H1 (cell line): ENCODE measurements around the gene KCNJ10. TPM values are rescaled to one million over a fixed set of nuclear protein-coding genes. Genes with fewer than 3 reads are reported as not detected.

Experiments used
- CTCF ChIA-PET: fragments of 300-600 bp; sonication (Branson Sonifier 250); formaldehyde crosslinking; loops from one replicate; lab custom pipeline; 2021; ENCODE audit not compliant: partially characterized antibody; lab: Charles Lee
- POLR2A ChIA-PET: fragments of 300-600 bp; sonication (Branson Sonifier 250); formaldehyde crosslinking; loops from one replicate; lab custom pipeline; 2021; ENCODE audit warnings: inconsistent platforms; ENCODE audit not compliant: partially characterized antibody; lab: Charles Lee
- DNase-seq, 2 experiments: peaks; one replicate each; pipeline versions ENCODE4 v3.0.0 to v3.0.0-alpha.2; 2010 to 2022; ENCODE audit warnings: low spot score in 2 of 2, low read depth in 1 of 2, mixed read lengths in 1 of 2
- FAIRE-seq: peaks from 2 replicates; lab custom pipeline; 2011; peaks lifted over from hg19 to GRCh38; lab: Jason Lieb, UNC
- H2AFZ ChIP-seq: 2 replicates; pipeline ENCODE4 v1.8.1; 2012; ENCODE audit warnings: low read length, inconsistent platforms
- H2AK5ac ChIP-seq: 2 replicates; pipeline ENCODE4 v1.6.1; 2013; ENCODE audit warnings: low read depth, low read length
- H2BK120ac ChIP-seq: replicated peaks from 2 replicates; pipeline ENCODE3; 2013; ENCODE audit warnings: low read depth, low read length, inconsistent platforms
- H2BK12ac ChIP-seq: 2 replicates; pipeline ENCODE4 v1.6.1; 2013; ENCODE audit warnings: low read depth, low read length
- H2BK15ac ChIP-seq: 2 replicates; pipeline ENCODE4 v1.6.1; 2013; ENCODE audit warnings: low read length
- H2BK20ac ChIP-seq: 2 replicates; pipeline ENCODE4 v1.6.1; 2013; ENCODE audit warnings: low read length
- H2BK5ac ChIP-seq: 2 replicates; pipeline ENCODE4 v1.6.1; 2013; ENCODE audit warnings: low read depth, low read length
- H3K14ac ChIP-seq: 2 replicates; pipeline ENCODE4 v1.6.1; 2013; ENCODE audit warnings: inconsistent platforms; ENCODE audit not compliant: insufficient read length
- H3K18ac ChIP-seq: 2 replicates; pipeline ENCODE4 v1.6.1; 2013; ENCODE audit warnings: low read length; ENCODE audit errors: extremely low read depth
- H3K23ac ChIP-seq: 2 replicates; pipeline ENCODE4 v1.6.1; 2013; ENCODE audit warnings: inconsistent platforms; ENCODE audit not compliant: insufficient read length
- H3K23me2 ChIP-seq: 2 replicates; pipeline ENCODE4 v1.6.1; 2013; ENCODE audit warnings: low read depth, low read length
- H3K27ac ChIP-seq: 2 replicates; pipeline ENCODE4 v1.6.1; 2011; ENCODE audit warnings: low read depth, low read length, inconsistent platforms
- H3K27me3 ChIP-seq, 4 experiments: replicated peaks in 1 of 4; 1 replicate in 1 of 4; 2 replicates in 3 of 4; pipeline versions ENCODE4 v1.6.1 to v1.8.1; 2011 to 2013; ENCODE audit warnings: low read length in 3 of 4, mild to moderate bottlenecking in 3 of 4, inconsistent platforms in 2 of 4, mixed read lengths in 2 of 4, moderate library complexity in 1 of 4; ENCODE audit not compliant: control insufficient read depth in 3 of 4, insufficient read depth in 3 of 4; ENCODE audit errors: extremely low read depth in 1 of 4
- H3K36me3 ChIP-seq, 4 experiments: 2 replicates each; pipeline versions ENCODE4 v1.6.1 to v1.8.1; 2011 to 2013; ENCODE audit warnings: mild to moderate bottlenecking in 4 of 4, low read length in 3 of 4, moderate library complexity in 2 of 4, control low read depth in 1 of 4, inconsistent platforms in 1 of 4; ENCODE audit not compliant: insufficient read depth in 4 of 4, control insufficient read depth in 2 of 4
- H3K4ac ChIP-seq: replicated peaks from 2 replicates; pipeline ENCODE3; 2013; ENCODE audit warnings: low read length, low read depth, mixed read lengths, inconsistent platforms; ENCODE audit not compliant: insufficient read length
- H3K4me1 ChIP-seq, 4 experiments: replicated peaks in 1 of 4; 1 replicate in 1 of 4; 2 replicates in 3 of 4; pipeline versions ENCODE4 v1.6.1 to v1.8.1; 2011 to 2013; ENCODE audit warnings: low read length in 3 of 4, inconsistent platforms in 2 of 4, mixed read lengths in 1 of 4; ENCODE audit not compliant: insufficient read depth in 4 of 4, control insufficient read depth in 3 of 4
- H3K4me2 ChIP-seq, 2 experiments: 2 replicates each; pipeline versions ENCODE4 v1.6.1 to v1.8.1; 2011 to 2013; ENCODE audit warnings: low read depth in 2 of 2, low read length in 2 of 2, control low read depth in 1 of 2, inconsistent platforms in 1 of 2, mild to moderate bottlenecking in 1 of 2; ENCODE audit not compliant: insufficient read depth in 1 of 2
- H3K4me3 ChIP-seq, 4 experiments: fragments of 200-600, 300-600 bp in 1 of 4; sonication (generic), shearing (Covaris generic), sonication (Bioruptor Twin) in 1 of 4; 2 replicates each; pipeline versions ENCODE4 v1.5.1 to v1.8.1; 2011 to 2016; ENCODE audit warnings: low read length in 4 of 4, low read depth in 3 of 4, control low read depth in 2 of 4, inconsistent platforms in 2 of 4, mild to moderate bottlenecking in 2 of 4, mixed read lengths in 1 of 4, moderate library complexity in 1 of 4; ENCODE audit not compliant: insufficient read depth in 2 of 4; ENCODE audit errors: extremely low read depth in 1 of 4
- H3K56ac ChIP-seq: replicated peaks from 2 replicates; pipeline ENCODE3; 2013; ENCODE audit warnings: low read depth, mild to moderate bottlenecking, mixed read lengths, low read length, inconsistent platforms; ENCODE audit not compliant: insufficient read length
- H3K79me1 ChIP-seq: 2 replicates; pipeline ENCODE4 v1.6.1; 2013; ENCODE audit warnings: low read depth, low read length, control low read depth
- H3K79me2 ChIP-seq, 2 experiments: 2 replicates each; pipeline versions ENCODE4 v1.6.1 to v1.8.1; 2012 to 2013; ENCODE audit warnings: low read length in 2 of 2, mild to moderate bottlenecking in 2 of 2, inconsistent platforms in 1 of 2; ENCODE audit not compliant: insufficient read depth in 2 of 2, control insufficient read depth in 1 of 2
- H3K9ac ChIP-seq, 4 experiments: replicated peaks in 1 of 4; 1 replicate in 1 of 4; 2 replicates in 3 of 4; pipeline versions ENCODE4 v1.6.1 to v1.8.1; 2011 to 2013; ENCODE audit warnings: low read depth in 3 of 4, low read length in 3 of 4, control low read depth in 2 of 4, mild to moderate bottlenecking in 2 of 4, moderate library complexity in 2 of 4, inconsistent platforms in 1 of 4; ENCODE audit errors: extremely low read depth in 1 of 4
- H3K9me3 ChIP-seq, 2 experiments: 2 replicates each; pipeline versions ENCODE4 v1.6.1 to v1.8.1; 2012 to 2013; ENCODE audit warnings: mild to moderate bottlenecking in 2 of 2, moderate library complexity in 2 of 2, control low read depth in 1 of 2, inconsistent platforms in 1 of 2, low read depth in 1 of 2, low read length in 1 of 2, mixed read lengths in 1 of 2; ENCODE audit not compliant: insufficient read depth in 2 of 2
- H4K20me1 ChIP-seq, 2 experiments: replicated peaks in 1 of 2; 2 replicates each; pipeline versions ENCODE3 to v1.8.1; 2011 to 2013; ENCODE audit warnings: inconsistent platforms in 2 of 2, low read length in 2 of 2, mild to moderate bottlenecking in 1 of 2; ENCODE audit not compliant: insufficient read depth in 2 of 2, control insufficient read depth in 1 of 2
- H4K5ac ChIP-seq: 2 replicates; pipeline ENCODE4 v1.6.1; 2013; ENCODE audit warnings: low read length, low read depth, mixed read lengths, inconsistent platforms; ENCODE audit not compliant: insufficient read length
- H4K8ac ChIP-seq: 2 replicates; pipeline ENCODE4 v1.8.0; 2013; ENCODE audit warnings: mild to moderate bottlenecking, moderate library complexity, low read length, inconsistent platforms; ENCODE audit not compliant: insufficient read depth; ENCODE audit errors: extremely low read depth
- H4K91ac ChIP-seq: replicated peaks from 2 replicates; pipeline ENCODE3; 2013; ENCODE audit warnings: low read length, mixed read lengths, inconsistent platforms; ENCODE audit not compliant: insufficient read length
- CEBPB ChIP-seq: IDR thresholded peaks from 2 replicates; pipeline ENCODE4 v1.6.1; 2012; ENCODE audit warnings: low read depth, low read length
- SIN3A ChIP-seq, 2 experiments: IDR thresholded peaks in 1 of 2; conservative IDR thresholded peaks in 1 of 2; 2 replicates each; pipeline ENCODE4 v1.6.1; 2011 to 2012; ENCODE audit warnings: low read length in 2 of 2, improper control_type of control experiment in 1 of 2, low read depth in 1 of 2, mild to moderate bottlenecking in 1 of 2
- SIX5 ChIP-seq: IDR thresholded peaks from 2 replicates; pipeline ENCODE4 v1.6.1; 2011; ENCODE audit warnings: mild to moderate bottlenecking, low read depth, low read length
- whole genome bisulfite sequencing, 2 experiments: shearing (Covaris generic) in 1 of 2; methylation state at CpG; one replicate each; pipeline versions ENCODE4 v1.1.6 to v1.1.7; 2013 to 2015; ENCODE audit warnings: low lambda C conversion rate in 2 of 2, mixed read lengths in 2 of 2, inconsistent platforms in 1 of 2, low coverage in 1 of 2, missing lambda C conversion rate in 1 of 2; ENCODE audit not compliant: insufficient replicate concordance in 2 of 2, insufficient coverage in 1 of 2, insufficient read length in 1 of 2; ENCODE audit errors: extremely low coverage in 1 of 2, missing lambda C conversion rate in 1 of 2; 5-methylcytosine and 5-hydroxymethylcytosine counted together
- polyA plus RNA-seq, 7 experiments: library from polyadenylated mRNA; depleted of rRNA in 3 of 7; stranded (reverse) in 5 of 7; unstranded in 2 of 7; fragments of >200 nt in 5 of 7; fragments of 200-250 nt in 2 of 7; gene quantifications; 1 replicate in 5 of 7; 2 replicates in 1 of 7; 4 replicates in 1 of 7; pipeline versions ENCODE4 v1.2.1 to v1.2.3, GENCODE V29; 2011 to 2013; ENCODE audit warnings: missing spikeins in 2 of 7, mixed read lengths in 2 of 7
- total RNA-seq: library from RNA; stranded (reverse); fragmentation: NEBNext Ultra II Directional; extraction: Animal tissue kit (Norgen Biotek cat#: 25700); gene quantifications from 2 replicates; pipeline ENCODE4 v1.2.1, GENCODE V29; 2021

Gene KCNJ10
- total and polyA plus RNA-seq, 2 of the 8 experiments (the other 6 are each of a cell fraction or from before 2014, with no cell fraction given): 1.7 to 2.4 TPM

GRCh38 chr1:160030657-160031364 lies 39.1 kb downstream of the KCNJ10 start:
- Histone ChIP-seq H3K4me2 (peak overlapping the region; percentile 87 to 88), H3K9ac (peak overlapping the region; percentile 66 to 75 (median 70)), H2BK12ac (peak overlapping the region; percentile 29; the same call in 1 of the 2 replicates), H3K4ac (no peak overlapping the region), H4K20me1 (no peaks in the 10 kb centered on the region), H3K36me3 (no peaks in the 10 kb centered on the region; a peak in 1 of 8 replicates), H3K14ac (no peak overlapping the region), H3K23me2 (peaks cover 17% of the 10 kb centered on the region), H3K27me3 (no peaks in the 10 kb centered on the region; a peak in 2 of 7 replicates), H2BK20ac (no peak overlapping the region), H3K4me3 (peak overlapping the region; percentile 72 to 88 (median 80)), H2AK5ac (no peak overlapping the region)
- CTCF ChIA-PET: interaction anchor here (0.9 to 4.8 kb wide), 17 partner anchors 10 to 820 kb away, joined by 3 to 31 read pairs (median 3); partner anchors contain the start of gene IGSF9
- FAIRE-seq (no peak), DNase-seq (no peak)
- TF ChIP-seq SIN3A (conservative IDR thresholded peaks at IDR 0.05 in 1 of 2, IDR thresholded peaks at IDR 0.05 in 1 of 2; ENCODE audit: low read depth in 1 of 2, low read length in 2 of 2) (peak in 1 of 2 experiments; percentile 67; a peak in 2 of 4 replicates), SIX5 (no peak), CEBPB (no peak)
- TF ChIP-seq, all 59 proteins: peak for 1
- peak overlapping the region; percentile 95; the same call in 1 of the 2 replicates for H4K8ac ChIP-seq
- peaks cover 0 to 6% (median 2%) of the 10 kb centered on the region in 4 experiments; a peak in 5 of 7 replicates for H3K4me1 ChIP-seq
- 8% methylated on average over 23 of the region's 23 CpGs; no CpG with 5 or more reads in 1 of the 2 experiments for WGBS, 2 experiments
- H3K79me1 ChIP-seq: no peaks in the 10 kb centered on the region
- no peak overlapping the region for H3K27ac ChIP-seq
- no peak overlapping the region for H2AFZ ChIP-seq
- H3K23ac ChIP-seq: no peak overlapping the region
- no peak overlapping the region for H3K18ac ChIP-seq
- POLR2A ChIA-PET: interaction anchor here (0.8 to 3.2 kb wide), 12 partner anchors 9 to 115 kb away, joined by 3 to 18 read pairs (median 4); no protein-coding TSS in a partner anchor
- H3K56ac ChIP-seq: no peak overlapping the region
- 0 out of 2 replicates have a peak overlapping the region, but pooled peaks have one; percentile 84 for H2BK5ac ChIP-seq
- H3K79me2 ChIP-seq: peaks cover 4 to 22% of the 10 kb centered on the region in 2 experiments; a peak in 3 of 4 replicates
- H2BK15ac ChIP-seq: no peak overlapping the region
- H4K91ac ChIP-seq: no peak overlapping the region
- no peak overlapping the region for H4K5ac ChIP-seq
- no peak overlapping the region for H2BK120ac ChIP-seq
- no peaks in the 10 kb centered on the region for H3K9me3 ChIP-seq
